K562 (cell line): ENCODE data around the gene CACNB1. TPM values are rescaled to one million over a fixed set of nuclear protein-coding genes. Genes with fewer than 3 reads are reported as not detected.

ENCODE experiments used
- ATAC-seq: fragments of 200-7000 bp; cut with Tn5 transposase; 3 replicates; pipeline ENCODE4 v1.9.1; 2020; ENCODE audit warnings: moderate library complexity
- BruUV-seq: library from RNA; stranded (reverse); fragments of 400-500 nt; replicated peaks from 2 replicates; lab custom pipeline; 2021; lab: Mats Ljungman, UMichigan
- CTCF ChIA-PET: fragments of 300-600 bp; formaldehyde crosslinking; extraction: SDS; loops from one replicate; lab custom pipeline; 2021; ENCODE audit warnings: low intra/inter-chr PET ratio; lab: Yijun Ruan, JAX
- POLR2A ChIA-PET: fragments of 300-600, 350-650 bp; sonication (Branson Sonifier 250); formaldehyde crosslinking; extraction: SDS; loops from one replicate; lab custom pipeline; 2021; ENCODE audit warnings: antibody characterized with exemption, inconsistent platforms; lab: Yijun Ruan, JAX
- DNase-seq, 4 experiments: peaks; one replicate each; pipeline versions ENCODE4 v3.0.0 to v3.0.0-alpha.2; 2011 to 2018; ENCODE audit warnings: low spot score in 3 of 4, mixed read lengths in 3 of 4; ENCODE audit errors: extremely low read depth in 1 of 4
- FAIRE-seq: peaks from 2 replicates; lab custom pipeline; 2011; peaks lifted over from hg19 to GRCh38; lab: Jason Lieb, UNC
- H2AFZ ChIP-seq: 2 replicates; pipeline ENCODE4 v1.6.0; 2011; ENCODE audit warnings: low read depth, low read length, control low read depth, inconsistent platforms
- H3K27ac ChIP-seq: fragments of 200-600 bp; 3 replicates; pipeline ENCODE4 v1.8.0; 2011; ENCODE audit warnings: low read depth, mild to moderate bottlenecking, control low read depth, inconsistent platforms, low read length, moderate library complexity, mixed read lengths; ENCODE audit errors: extremely low read depth
- H3K27me3 ChIP-seq, 2 experiments: fragments of 300-600 bp in 1 of 2; 2 replicates in 1 of 2; 3 replicates in 1 of 2; pipeline versions ENCODE4 v1.6.0 to v1.8.0; 2011; ENCODE audit warnings: inconsistent platforms in 2 of 2, low read length in 2 of 2, mild to moderate bottlenecking in 1 of 2, mixed read lengths in 1 of 2, moderate library complexity in 1 of 2; ENCODE audit not compliant: control insufficient read depth in 2 of 2, insufficient read depth in 2 of 2
- H3K36me3 ChIP-seq: fragments of 300-600 bp; 3 replicates; pipeline ENCODE4 v1.8.0; 2011; ENCODE audit warnings: mild to moderate bottlenecking, low read length, inconsistent platforms; ENCODE audit not compliant: control insufficient read depth, insufficient read depth
- H3K4me1 ChIP-seq, 2 experiments: fragments of 200-600 bp in 1 of 2; replicated peaks in 1 of 2; 2 replicates in 1 of 2; 3 replicates in 1 of 2; pipeline versions ENCODE4 v1.5.1 to v1.8.0; 2011; ENCODE audit warnings: inconsistent platforms in 2 of 2, low read length in 2 of 2, mild to moderate bottlenecking in 1 of 2, mixed read lengths in 1 of 2, moderate library complexity in 1 of 2; ENCODE audit not compliant: control insufficient read depth in 2 of 2, insufficient read depth in 2 of 2
- H3K4me2 ChIP-seq: 2 replicates; pipeline ENCODE4 v1.6.1; 2011; ENCODE audit warnings: low read length, control low read depth, inconsistent platforms, mixed read lengths; ENCODE audit not compliant: insufficient read depth
- H3K4me3 ChIP-seq: fragments of 200-600 bp; sonication (generic), shearing (Covaris generic); 2 replicates; pipeline ENCODE4 v1.5.1; 2016; ENCODE audit warnings: control low read depth, inconsistent platforms
- H3K79me2 ChIP-seq: fragments of 200-600 bp; 3 replicates; pipeline ENCODE4 v1.8.0; 2011; ENCODE audit warnings: low read length, inconsistent platforms; ENCODE audit not compliant: control insufficient read depth, insufficient read depth
- H3K9ac ChIP-seq, 2 experiments: 2 replicates each; pipeline versions ENCODE4 v1.6.0 to v1.6.1; 2011; ENCODE audit warnings: low read depth in 2 of 2, low read length in 2 of 2, control low read depth in 1 of 2, inconsistent platforms in 1 of 2, mild to moderate bottlenecking in 1 of 2, mixed read lengths in 1 of 2; ENCODE audit not compliant: insufficient read depth in 1 of 2
- H3K9me1 ChIP-seq: one replicate; pipeline ENCODE4 v1.6.0; 2011; ENCODE audit warnings: inconsistent platforms, mild to moderate bottlenecking, low read length, moderate library complexity; ENCODE audit not compliant: control insufficient read depth, insufficient read depth
- H3K9me3 ChIP-seq: replicated peaks from 2 replicates; pipeline ENCODE4 v1.5.1; 2011; ENCODE audit warnings: low read depth, low read length, inconsistent platforms; ENCODE audit not compliant: control insufficient read depth, insufficient read depth
- H4K20me1 ChIP-seq: replicated peaks from 2 replicates; pipeline ENCODE4 v1.6.1; 2011; ENCODE audit warnings: low read length, inconsistent platforms, mixed read lengths; ENCODE audit not compliant: control insufficient read depth, insufficient read depth
- AFF1 ChIP-seq, 2 experiments: fragments of 450-650 bp; IDR thresholded peaks; 2 replicates each; pipeline ENCODE4 v1.6.1; 2018; ENCODE audit warnings: mild to moderate bottlenecking in 2 of 2, low read depth in 1 of 2; ENCODE audit not compliant: partially characterized antibody in 2 of 2
- FOXJ2 ChIP-seq: fragments of 200-800 bp; sonication (Bioruptor generic); IDR thresholded peaks from 2 replicates; pipeline ENCODE4 v1.6.1; 2016; ENCODE audit warnings: missing genetic modification characterization, missing compliant biosample characterization
- HDAC8 ChIP-seq: fragments of 450-650 bp; IDR thresholded peaks from 2 replicates; pipeline ENCODE4 v1.6.1; 2016; ENCODE audit warnings: mild to moderate bottlenecking, missing genetic modification characterization, moderate library complexity, missing compliant biosample characterization
- HNRNPH1 ChIP-seq: fragments of 200-400 bp; formaldehyde crosslinking; optimal IDR thresholded peaks from 2 replicates; pipeline ENCODE3; 2017; ENCODE audit warnings: low read depth, mild to moderate bottlenecking, low read length, moderate library complexity
- L3MBTL2 ChIP-seq: fragments of 450-650 bp; IDR thresholded peaks from 2 replicates; pipeline ENCODE4 v1.6.1; 2016; ENCODE audit warnings: mild to moderate bottlenecking, moderate library complexity
- MNT ChIP-seq, 2 experiments: fragments of 450-650 bp; conservative IDR thresholded peaks; 2 replicates each; pipeline ENCODE4 v1.6.1; 2017; ENCODE audit warnings: mild to moderate bottlenecking in 2 of 2, moderate library complexity in 2 of 2
- NR0B1 ChIP-seq: fragments of 450-650 bp; IDR thresholded peaks from one replicate; pipeline ENCODE4 v1.6.1; 2018; ENCODE audit warnings: mild to moderate bottlenecking, moderate library complexity; ENCODE audit not compliant: partially characterized antibody
- PTBP1 ChIP-seq: fragments of 200-400 bp; formaldehyde crosslinking; IDR thresholded peaks from 2 replicates; pipeline ENCODE4 v1.6.1; 2017; ENCODE audit warnings: low read depth, low read length
- SRF ChIP-seq, 2 experiments: fragments of 250-450, 450-650 bp in 1 of 2; sonication (Bioruptor Pico) in 1 of 2; sonication (generic) in 1 of 2; formaldehyde crosslinking; IDR thresholded peaks; 2 replicates each; pipeline versions ENCODE4 v1.5.0 to v1.5.1; 2020 to 2022; ENCODE audit warnings: mild to moderate bottlenecking in 1 of 2, missing genetic modification reagents in 1 of 2
- U2AF2 ChIP-seq: fragments of 200-400 bp; formaldehyde crosslinking; optimal IDR thresholded peaks from 2 replicates; pipeline ENCODE3; 2017; ENCODE audit warnings: low read depth, mild to moderate bottlenecking, low read length
- WGBS: fragments of 100-300 bp; shearing (Covaris generic); methylation state at CpG from one replicate; pipeline ENCODE4 v1.1.6; 2016; ENCODE audit warnings: low coverage, mixed read lengths; ENCODE audit not compliant: insufficient coverage; ENCODE audit errors: missing lambda C conversion rate; 5-methylcytosine and 5-hydroxymethylcytosine counted together
- in situ Hi-C: fragments of 300-500 bp; cut with MboI; formaldehyde crosslinking; loops from 4 replicates; pipeline ENCODE4 v1.15.0; 2018; ENCODE audit warnings: inconsistent platforms, mixed read lengths
- intact Hi-C: fragments of 100-400 bp; cut with micrococcal nuclease; formaldehyde crosslinking; loops from 2 replicates; pipeline ENCODE4 v1.14.2; 2022
- polyA plus RNA-seq, 8 experiments: library from polyadenylated mRNA; depleted of rRNA in 4 of 8; stranded (reverse) in 5 of 8; unstranded in 3 of 8; fragments of >200 nt; fragmentation: Nextera tagmentation in 2 of 8; fragmentation: Illumina TruSeq in 1 of 8; extraction: Ambion mirVana in 2 of 8; extraction: Trizol in 1 of 8; gene quantifications; 2 replicates each; pipeline versions ENCODE4 v1.2.1 to v1.2.3, GENCODE V29; 2011 to 2014; ENCODE audit warnings: inconsistent platforms in 1 of 8, missing spikeins in 1 of 8
- total RNA-seq, 7 experiments: library from RNA; depleted of rRNA in 6 of 7; stranded (reverse); fragments of >200 nt in 6 of 7; fragmentation: Illumina TruSeq in 2 of 7; extraction: Trizol in 2 of 7; gene quantifications; 2 replicates each; pipeline versions ENCODE4 v1.2.1 to v1.2.3, GENCODE V29; 2011 to 2021; ENCODE audit warnings: low replicate concordance in 1 of 7

CACNB1 gene
- total and polyA plus RNA-seq, 9 of the 15 experiments (the other 6 are each of a cell fraction or from before 2014, with no cell fraction given): 0.08 to 7.4 (median 3.0) TPM

GRCh38 chr17:39218906-39219305 lies 21.4 kb upstream of the CACNB1 start:
- Histone ChIP-seq H3K27me3 (peaks cover 11 to 60% of the 10 kb centered on the region in 2 experiments; a peak in 4 of 5 replicates), H2AFZ (no peak overlapping the region), H3K9me3 (no peaks in the 10 kb centered on the region), H3K9ac (0 out of 4 replicates have a peak overlapping the region, but pooled peaks of 1 of the 2 experiments have one; percentile 7), H3K36me3 (no peaks in the 10 kb centered on the region), H3K4me2 (no peak overlapping the region), H3K9me1 (no peaks in the 10 kb centered on the region), H3K4me3 (no peak overlapping the region), H3K4me1 (peaks cover 0 to 6% of the 10 kb centered on the region in 2 experiments; a peak in 2 of 5 replicates), H4K20me1 (no peaks in the 10 kb centered on the region), H3K27ac (no peak overlapping the region), H3K79me2 (no peaks in the 10 kb centered on the region)
- 1% methylated on average over 6 of the region's 8 CpGs for WGBS
- in situ Hi-C loops: no loop called here
- CTCF ChIA-PET: no interaction called here
- POLR2A ChIA-PET: interaction anchor here (0.7 to 1.0 kb wide), 3 partner anchors 12 to 635 kb away, joined by 3 read pairs; partner anchors contain the start of gene RPL19
- intact Hi-C loops: no loop called here
- no peak for ATAC-seq
- no peak for DNase-seq
- TF ChIP-seq U2AF2 (no peak), SRF (CRISPR knock-in tag; IDR thresholded peaks at IDR 0.05) (no peak), NR0B1 (no peak), PTBP1 (no peak), AFF1 (IDR thresholded peaks at IDR 0.05; ENCODE audit: low read depth in 1 of 2, partially characterized antibody in 2 of 2) (no peak), HNRNPH1 (no peak), HDAC8 (tag) (no peak), MNT (conservative IDR thresholded peaks at IDR 0.05) (no peak), FOXJ2 (tag) (no peak), L3MBTL2 (no peak)
- BruUV-seq: no TSS peak
- no peak for FAIRE-seq
